Immature natural killer cell (primary cell): ENCODE measurements around the gene PSMD9. TPM values are rescaled to one million over a fixed set of nuclear protein-coding genes. Genes with fewer than 3 reads are reported as not detected.
"Not testable (repeated sequence)": the region's sequence is repeated elsewhere in the genome, so short reads cannot be mapped to it uniquely, and the experiment has no call there.

Experiments
- DNase-seq, 3 donors: peaks; one replicate each; pipeline ENCODE4 v3.0.0; 2022; ENCODE audit warnings: mixed read lengths in 1 of 3
- H3K27ac Mint-ChIP-seq, 6 donors: one replicate each; pipeline ENCODE4 v1.8.0; 2020; ENCODE audit warnings: mixed read lengths in 6 of 6, mild to moderate bottlenecking in 5 of 6, inconsistent platforms in 4 of 6, moderate library complexity in 3 of 6
- H3K27me3 Mint-ChIP-seq, 3 donors: one replicate each; pipeline ENCODE4 v1.8.0; 2020 to 2021; ENCODE audit warnings: low read depth in 3 of 3, mild to moderate bottlenecking in 3 of 3, mixed read lengths in 3 of 3, moderate library complexity in 3 of 3, inconsistent platforms in 1 of 3
- H3K36me3 Mint-ChIP-seq, 3 donors: one replicate each; pipeline ENCODE4 v1.8.0; 2020; ENCODE audit warnings: mixed read lengths in 3 of 3, inconsistent platforms in 2 of 3, mild to moderate bottlenecking in 2 of 3
- H3K4me1 Mint-ChIP-seq, 2 donors: one replicate each; pipeline ENCODE4 v1.8.0; 2020; ENCODE audit warnings: inconsistent platforms in 2 of 2, mild to moderate bottlenecking in 2 of 2, mixed read lengths in 2 of 2, moderate library complexity in 1 of 2
- H3K4me3 Mint-ChIP-seq, 5 donors: one replicate each; pipeline ENCODE4 v1.8.0; 2020; ENCODE audit warnings: mild to moderate bottlenecking in 5 of 5, mixed read lengths in 5 of 5, inconsistent platforms in 3 of 5, moderate library complexity in 3 of 5
- H3K9me3 Mint-ChIP-seq, 6 donors: one replicate each; pipeline ENCODE4 v1.8.0; 2020; ENCODE audit warnings: mild to moderate bottlenecking in 6 of 6, mixed read lengths in 6 of 6, inconsistent platforms in 4 of 6, moderate library complexity in 3 of 6
- polyA plus RNA-seq, 3 donors: library from polyadenylated mRNA; unstranded; fragments of 300-500 nt; fragmentation: Illumina TruSeq; gene quantifications; one replicate each; pipeline ENCODE4 v1.2.3, GENCODE V29; 2021

PSMD9 gene
- polyA plus RNA-seq, 3 donors from 2014 or later, result 92.9 to 120 (median 98.2) TPM

DNA sequence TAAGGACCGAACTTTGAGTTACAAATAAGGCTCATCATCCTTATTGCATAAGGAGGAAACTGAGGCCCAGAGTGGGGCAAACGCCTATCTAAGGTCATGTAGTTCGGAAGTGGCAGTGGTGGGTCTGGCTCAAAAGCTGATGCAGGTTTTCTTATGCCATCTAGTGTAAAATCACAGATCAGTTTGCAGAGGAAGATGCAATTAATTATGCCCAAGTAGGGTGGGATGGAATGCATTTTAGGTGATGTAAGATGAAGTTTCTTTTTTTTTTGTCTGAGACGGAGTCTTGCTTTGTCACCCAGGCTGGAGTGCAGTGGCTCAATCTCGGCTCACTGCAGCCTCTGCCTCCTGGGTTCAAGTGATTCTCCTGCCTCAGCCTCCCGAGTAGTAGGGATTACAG lies 1.1 kb downstream of the PSMD9 start:
- Mint-ChIP-seq H3K4me3 (peak overlapping the region; percentile 98 to 100 (median 98)), H3K27ac (peak overlapping the region; percentile 91 to 99 (median 98)), H3K4me1 (peaks cover 34 to 57% of the 10 kb centered on the region in 2 donors), H3K27me3 (peaks cover 0 to 17% (median 2%) of the 10 kb centered on the region in 3 donors)
- H3K36me3 Mint-ChIP-seq, H3K9me3 Mint-ChIP-seq, DNase-seq: not testable (repeated sequence)

DNA sequence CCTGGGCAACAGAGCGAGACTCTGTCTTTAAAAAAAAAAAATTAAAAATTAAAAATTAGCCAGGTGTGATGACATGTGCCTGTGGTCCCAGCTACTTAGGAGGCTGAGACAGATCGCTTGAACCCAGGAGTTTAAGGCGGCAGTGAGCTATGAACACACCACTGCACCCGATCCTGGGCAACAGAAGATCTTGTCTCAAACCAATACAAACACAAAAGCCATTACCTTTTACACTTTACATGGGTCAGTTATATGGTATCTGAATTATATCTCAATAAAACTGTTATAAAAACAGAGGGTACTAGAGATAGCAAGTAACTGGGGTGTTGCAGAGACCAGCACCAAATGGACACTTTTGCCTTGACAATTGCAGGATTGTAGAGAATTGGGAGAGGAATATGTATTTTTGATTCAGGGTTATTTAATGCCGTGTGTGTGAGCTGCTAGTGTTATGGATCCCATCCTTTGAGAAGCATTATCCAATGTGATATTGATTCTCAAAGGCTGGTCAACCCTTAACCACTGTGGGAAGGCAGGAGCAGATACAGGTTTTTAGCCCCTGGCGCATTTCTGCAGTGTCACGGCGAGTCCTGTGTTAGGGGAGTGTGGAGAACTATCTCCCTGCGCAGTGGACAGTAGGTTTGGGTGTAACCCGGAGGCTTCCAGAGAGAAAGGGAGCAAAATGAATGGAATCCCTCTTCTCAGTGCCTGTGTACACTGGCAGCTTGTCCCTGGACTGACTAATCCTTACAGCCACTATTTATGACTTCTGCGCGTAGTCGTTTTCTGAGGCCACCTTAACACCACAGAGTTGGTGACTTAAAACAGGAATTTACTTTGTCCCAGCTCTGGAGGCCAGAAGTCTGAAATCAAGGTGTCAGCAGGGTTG lies 4.3 kb downstream of the PSMD9 start:
- Mint-ChIP-seq H3K27ac (peak overlapping the region in 2 of 6 donors; percentile 8 to 9), H3K9me3 (no peaks in the 10 kb centered on the region), H3K4me3 (no peak overlapping the region), H3K4me1 (peaks cover 33 to 56% of the 10 kb centered on the region in 2 donors), H3K27me3 (peaks cover 0 to 14% (median 2%) of the 10 kb centered on the region in 3 donors), H3K36me3 (peaks cover 0 to 14% (median 4%) of the 10 kb centered on the region in 3 donors)
- DNase-seq, result no peak

DNA sequence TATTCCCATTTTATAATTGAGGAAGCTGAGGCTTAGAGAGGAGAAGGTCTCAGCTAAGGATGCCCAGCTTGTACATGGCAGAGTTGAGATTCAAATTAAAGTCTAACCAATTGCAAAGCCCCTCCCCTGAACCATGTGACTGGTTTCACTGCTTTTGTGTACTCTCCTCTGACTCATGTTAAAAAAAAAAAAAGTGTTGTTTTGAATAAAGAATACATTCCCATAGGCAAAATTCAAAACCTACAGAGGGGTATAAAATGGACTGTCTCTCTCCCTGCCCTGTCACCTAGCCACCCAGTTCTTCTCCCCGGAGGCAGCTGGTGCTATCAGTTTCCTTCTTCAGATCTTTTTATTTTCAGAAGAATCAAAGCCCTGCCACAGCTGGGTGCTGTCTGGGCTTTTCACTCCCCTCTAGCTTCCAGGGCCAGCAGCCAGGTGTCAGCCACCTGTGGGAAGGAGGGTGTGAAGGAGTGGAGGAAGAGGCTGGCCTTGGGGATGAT lies 5.4 kb downstream of the PSMD9 start:
- H3K9me3 Mint-ChIP-seq, result no peaks in the 10 kb centered on the region
- no peak for DNase-seq
- peak overlapping the region in 4 of 6 donors; percentile 34 to 60 (median 52) for H3K27ac Mint-ChIP-seq
- H3K36me3 Mint-ChIP-seq, result peaks cover 0 to 14% (median 4%) of the 10 kb centered on the region in 3 donors
- peaks cover 22 to 45% of the 10 kb centered on the region in 2 donors for H3K4me1 Mint-ChIP-seq
- H3K4me3 Mint-ChIP-seq, result no peak overlapping the region
- peaks cover 0 to 5% (median 0%) of the 10 kb centered on the region in 3 donors for H3K27me3 Mint-ChIP-seq

DNA sequence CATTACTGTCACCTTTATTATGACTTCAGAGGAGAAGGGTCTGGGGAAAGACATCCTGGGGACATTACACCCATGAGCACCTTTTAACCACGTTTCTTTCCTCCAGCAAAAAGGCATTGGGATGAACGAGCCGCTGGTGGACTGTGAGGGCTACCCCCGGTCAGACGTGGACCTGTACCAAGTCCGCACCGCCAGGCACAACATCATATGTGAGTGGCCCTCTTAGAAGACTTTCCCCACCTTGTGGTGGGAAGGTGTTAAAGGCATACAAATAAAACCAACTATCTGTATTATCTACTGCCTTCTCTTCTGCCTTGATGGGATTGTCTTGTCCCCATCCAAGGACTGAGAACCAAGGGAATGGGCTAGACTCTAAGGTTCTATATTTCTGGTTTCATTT lies 6.0 kb downstream of the PSMD9 start:
- no peak overlapping the region for H3K27ac Mint-ChIP-seq
- peaks cover 0 to 3% (median 0%) of the 10 kb centered on the region in 3 donors for H3K27me3 Mint-ChIP-seq
- H3K9me3 Mint-ChIP-seq, result no peaks in the 10 kb centered on the region
- DNase-seq, result no peak
- no peak overlapping the region for H3K4me3 Mint-ChIP-seq
- peaks cover 15 to 39% of the 10 kb centered on the region in 2 donors for H3K4me1 Mint-ChIP-seq
- H3K36me3 Mint-ChIP-seq, result peaks cover 0 to 14% (median 4%) of the 10 kb centered on the region in 3 donors

DNA sequence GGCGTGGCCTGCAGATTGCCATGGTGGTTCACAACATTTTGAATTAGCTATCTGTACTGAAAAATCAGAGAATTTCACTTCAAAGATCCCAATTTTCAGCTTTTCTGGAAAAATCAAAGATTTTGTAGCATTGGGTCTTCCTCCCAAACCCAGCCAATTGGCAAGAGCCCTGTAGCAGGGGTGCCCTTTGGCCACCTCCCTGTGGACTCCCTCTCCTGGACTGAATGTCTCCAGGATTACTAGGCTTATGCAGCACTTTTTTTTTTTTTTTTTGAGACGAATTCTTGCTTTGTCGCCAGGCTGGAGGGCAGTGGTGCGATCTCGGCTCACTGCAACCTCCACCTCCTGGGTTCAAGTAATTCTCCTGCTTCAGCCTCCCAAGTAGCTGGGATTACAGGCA lies 9.7 kb downstream of the PSMD9 start:
- Mint-ChIP-seq H3K4me1 (peaks cover 6 to 15% of the 10 kb centered on the region in 2 donors), H3K4me3 (no peak overlapping the region), H3K36me3 (peaks cover 10 to 33% (median 12%) of the 10 kb centered on the region in 3 donors), H3K9me3 (no peaks in the 10 kb centered on the region), H3K27me3 (peaks cover 0 to 5% (median 4%) of the 10 kb centered on the region in 3 donors), H3K27ac (no peak overlapping the region)
- DNase-seq, result no peak

DNA sequence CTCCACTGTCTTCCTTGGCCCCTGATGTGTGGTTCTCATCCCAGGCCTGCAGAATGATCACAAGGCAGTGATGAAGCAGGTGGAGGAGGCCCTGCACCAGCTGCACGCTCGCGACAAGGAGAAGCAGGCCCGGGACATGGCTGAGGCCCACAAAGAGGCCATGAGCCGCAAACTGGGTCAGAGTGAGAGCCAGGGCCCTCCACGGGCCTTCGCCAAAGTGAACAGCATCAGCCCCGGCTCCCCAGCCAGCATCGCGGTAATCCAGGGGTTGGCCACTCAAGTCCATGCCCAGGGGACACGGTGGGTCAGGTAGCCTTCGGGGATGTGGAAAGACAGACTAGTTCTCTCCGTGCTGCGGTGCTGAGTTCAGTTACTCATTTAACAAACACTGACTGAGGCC lies 11.0 kb downstream of the PSMD9 start:
- Mint-ChIP-seq H3K27me3 (peaks cover 0 to 5% (median 4%) of the 10 kb centered on the region in 3 donors), H3K4me3 (no peak overlapping the region), H3K9me3 (no peaks in the 10 kb centered on the region), H3K27ac (no peak overlapping the region), H3K36me3 (peaks cover 12 to 34% (median 15%) of the 10 kb centered on the region in 3 donors), H3K4me1 (peaks cover 2% of the 10 kb centered on the region in 2 donors)
- no peak for DNase-seq

DNA sequence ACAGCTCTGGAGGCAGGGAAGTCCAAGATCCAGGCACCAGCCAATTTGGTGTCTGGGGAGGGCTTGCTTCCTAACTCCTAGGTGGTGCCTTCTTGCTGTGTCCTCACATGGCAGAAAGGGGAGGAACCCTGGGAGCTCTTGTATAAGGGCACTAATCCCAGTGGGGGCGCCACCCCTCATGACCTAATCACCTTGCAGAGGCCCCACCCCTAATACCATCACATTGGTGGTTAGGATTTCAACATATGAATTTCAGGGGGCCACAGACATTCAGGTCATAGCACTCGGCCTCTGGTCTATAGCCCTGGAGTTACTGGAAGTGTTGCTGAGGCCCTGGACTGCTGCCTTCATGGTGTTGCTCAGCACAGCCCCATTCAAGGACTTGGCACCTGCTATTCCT lies 14.6 kb downstream of the PSMD9 start:
- Mint-ChIP-seq H3K27me3 (peaks cover 0 to 4% (median 2%) of the 10 kb centered on the region in 3 donors), H3K27ac (no peak overlapping the region), H3K9me3 (no peaks in the 10 kb centered on the region), H3K36me3 (peaks cover 16 to 38% (median 23%) of the 10 kb centered on the region in 3 donors), H3K4me1 (no peaks in the 10 kb centered on the region), H3K4me3 (no peak overlapping the region)
- DNase-seq, result no peak

DNA sequence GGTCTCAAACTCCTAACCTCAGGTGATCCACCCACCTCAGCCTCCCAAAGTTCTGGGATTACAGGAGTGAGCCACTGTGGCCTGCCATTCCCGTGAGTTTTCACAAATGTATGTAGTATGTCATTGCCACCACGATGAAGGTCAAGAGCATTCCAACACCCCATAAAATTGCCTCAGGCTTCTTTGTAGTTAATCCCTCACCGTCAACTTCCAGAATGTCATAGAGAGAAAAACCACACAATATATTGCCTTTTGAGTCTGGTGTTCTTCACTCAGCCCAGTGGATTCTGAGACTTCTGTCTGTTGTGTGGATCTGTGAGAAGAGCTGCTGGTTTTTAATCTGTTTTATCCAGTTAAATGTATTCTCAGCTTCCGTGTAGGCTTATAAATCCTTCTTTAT lies 17.2 kb downstream of the PSMD9 start:
- no peak overlapping the region for H3K4me3 Mint-ChIP-seq
- no peaks in the 10 kb centered on the region for H3K9me3 Mint-ChIP-seq
- DNase-seq, result no peak
- no peak overlapping the region for H3K27ac Mint-ChIP-seq
- H3K36me3 Mint-ChIP-seq, result peaks cover 19 to 48% (median 23%) of the 10 kb centered on the region in 3 donors
- H3K27me3 Mint-ChIP-seq, result peaks cover 0 to 2% (median 2%) of the 10 kb centered on the region in 3 donors
- H3K4me1 Mint-ChIP-seq, result peaks cover 0 to 5% of the 10 kb centered on the region in 2 donors

DNA sequence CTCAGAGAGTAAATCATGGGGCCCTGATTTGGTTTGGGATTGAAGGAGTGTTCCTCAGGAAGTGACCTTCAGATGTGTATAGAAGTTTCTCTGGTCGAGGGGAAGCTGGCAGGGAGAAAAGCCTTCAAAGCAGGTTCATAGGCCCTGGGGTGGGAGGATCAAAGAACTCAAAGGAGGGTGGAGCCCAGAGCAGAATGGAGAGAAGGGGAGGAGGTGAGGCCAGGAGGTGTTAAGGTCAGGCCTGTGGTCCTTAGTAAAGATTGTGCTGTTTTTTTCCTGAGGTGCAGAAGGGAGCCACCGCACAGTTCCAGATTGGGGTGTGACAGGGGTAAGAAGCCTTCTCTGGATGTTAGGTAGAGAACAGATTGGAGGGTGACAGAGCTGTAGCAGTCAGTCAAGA lies 20.1 kb downstream of the PSMD9 start:
- peaks cover 0 to 5% of the 10 kb centered on the region in 2 donors for H3K4me1 Mint-ChIP-seq
- peak overlapping the region in 4 of 6 donors; percentile 11 to 77 (median 54) for H3K27ac Mint-ChIP-seq
- H3K27me3 Mint-ChIP-seq, result no peaks in the 10 kb centered on the region
- no peak overlapping the region for H3K4me3 Mint-ChIP-seq
- no peaks in the 10 kb centered on the region for H3K9me3 Mint-ChIP-seq
- H3K36me3 Mint-ChIP-seq, result peaks cover 11 to 31% (median 16%) of the 10 kb centered on the region in 3 donors
- DNase-seq, result no peak

DNA sequence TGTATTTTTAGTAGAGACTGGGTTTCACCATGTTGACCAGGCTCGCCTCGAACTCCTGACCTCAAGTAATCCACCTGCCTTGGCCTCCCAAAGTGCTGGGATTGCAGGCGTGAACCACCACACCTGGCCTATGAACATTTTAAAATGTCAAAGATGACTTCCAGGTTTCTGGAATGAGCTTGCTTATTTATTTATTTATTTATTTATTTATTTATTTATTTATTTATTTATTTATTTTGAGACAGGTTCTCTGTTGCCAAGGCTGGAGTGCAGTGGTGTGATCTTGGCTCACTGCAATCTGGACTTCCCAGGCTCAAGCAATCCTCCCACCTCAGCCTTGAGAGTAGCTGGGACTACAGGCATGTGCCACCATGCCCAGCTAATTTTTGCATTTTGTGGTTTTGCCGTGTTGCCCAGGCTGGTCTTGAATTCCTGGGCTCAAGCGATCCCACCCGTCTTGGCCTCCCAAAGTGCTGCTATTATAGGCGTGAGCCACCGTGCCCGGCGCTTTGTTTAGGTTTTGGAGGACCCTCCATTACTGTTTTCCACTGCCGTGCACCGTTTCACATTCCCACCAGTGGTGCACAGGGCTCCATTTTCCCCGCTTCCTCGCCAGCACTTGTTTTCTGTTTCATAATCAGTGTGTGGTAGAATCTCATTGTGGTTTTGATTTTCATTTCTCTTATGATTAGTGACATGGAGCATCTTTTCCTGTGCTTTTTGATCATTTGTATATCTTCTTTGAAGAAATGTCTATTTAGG lies 23.4 kb downstream of the PSMD9 start:
- Mint-ChIP-seq H3K4me1 (peaks cover 0 to 5% of the 10 kb centered on the region in 2 donors), H3K27ac (peak overlapping the region in 2 of 6 donors; percentile 62 to 75), H3K27me3 (no peaks in the 10 kb centered on the region), H3K9me3 (no peaks in the 10 kb centered on the region), H3K36me3 (peaks cover 8 to 27% (median 13%) of the 10 kb centered on the region in 3 donors), H3K4me3 (no peak overlapping the region)
- DNase-seq, result no peak

DNA sequence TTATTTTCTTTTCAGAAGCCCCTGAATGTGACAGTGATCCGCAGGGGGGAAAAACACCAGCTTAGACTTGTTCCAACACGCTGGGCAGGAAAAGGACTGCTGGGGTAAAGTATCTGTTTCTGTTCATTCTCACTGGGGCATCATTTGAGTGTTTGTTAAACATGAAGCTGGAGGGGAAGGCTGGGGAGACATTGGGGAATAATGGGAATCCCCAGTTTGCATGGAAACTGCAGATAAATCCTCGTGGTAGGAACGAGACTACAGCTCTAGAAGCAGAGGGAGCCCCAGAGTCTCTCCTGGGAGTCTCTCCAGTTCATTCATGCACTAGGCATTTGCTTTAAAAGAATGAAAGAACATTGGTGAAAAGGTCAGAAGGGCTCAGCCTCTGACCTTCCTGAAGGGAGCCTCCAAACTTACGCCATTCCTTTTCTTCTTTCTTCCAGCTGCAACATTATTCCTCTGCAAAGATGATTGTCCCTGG lies 27.3 kb downstream of the PSMD9 start:
- Mint-ChIP-seq H3K4me3 (no peak overlapping the region), H3K9me3 (no peaks in the 10 kb centered on the region), H3K4me1 (peaks cover 9 to 10% of the 10 kb centered on the region in 2 donors), H3K27ac (peak overlapping the region; percentile 50 to 93 (median 70)), H3K27me3 (peaks cover 4 to 9% (median 5%) of the 10 kb centered on the region in 3 donors), H3K36me3 (peaks cover 3 to 11% (median 5%) of the 10 kb centered on the region in 3 donors)
- no peak for DNase-seq

DNA sequence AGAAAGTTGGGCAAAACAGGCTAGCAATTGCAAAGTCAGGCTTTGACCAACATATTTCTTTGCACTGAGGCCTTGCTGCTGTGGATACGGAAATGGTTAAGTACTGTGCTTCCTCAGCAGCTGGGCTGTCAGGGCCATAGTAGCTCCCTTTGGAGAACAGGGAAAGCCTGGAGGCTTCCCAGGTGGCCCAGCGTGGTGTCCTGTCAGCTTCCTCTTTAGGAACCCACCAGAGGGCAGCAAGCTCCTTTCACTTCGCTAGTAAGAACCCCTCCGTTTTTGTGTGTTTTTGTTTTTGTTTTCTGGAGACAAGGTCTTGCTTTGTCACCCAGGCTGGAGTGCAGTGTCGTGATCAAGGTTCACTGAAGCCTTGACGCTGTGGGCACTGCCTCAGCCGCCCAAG lies 28.1 kb downstream of the PSMD9 start:
- Mint-ChIP-seq H3K27me3 (peaks cover 4 to 9% (median 5%) of the 10 kb centered on the region in 3 donors), H3K4me1 (peaks cover 9 to 10% of the 10 kb centered on the region in 2 donors), H3K27ac (peak overlapping the region; percentile 85 to 97 (median 94)), H3K9me3 (no peaks in the 10 kb centered on the region), H3K36me3 (peaks cover 4 to 11% (median 7%) of the 10 kb centered on the region in 3 donors), H3K4me3 (no peak overlapping the region)
- DNase-seq, result no peak

DNA sequence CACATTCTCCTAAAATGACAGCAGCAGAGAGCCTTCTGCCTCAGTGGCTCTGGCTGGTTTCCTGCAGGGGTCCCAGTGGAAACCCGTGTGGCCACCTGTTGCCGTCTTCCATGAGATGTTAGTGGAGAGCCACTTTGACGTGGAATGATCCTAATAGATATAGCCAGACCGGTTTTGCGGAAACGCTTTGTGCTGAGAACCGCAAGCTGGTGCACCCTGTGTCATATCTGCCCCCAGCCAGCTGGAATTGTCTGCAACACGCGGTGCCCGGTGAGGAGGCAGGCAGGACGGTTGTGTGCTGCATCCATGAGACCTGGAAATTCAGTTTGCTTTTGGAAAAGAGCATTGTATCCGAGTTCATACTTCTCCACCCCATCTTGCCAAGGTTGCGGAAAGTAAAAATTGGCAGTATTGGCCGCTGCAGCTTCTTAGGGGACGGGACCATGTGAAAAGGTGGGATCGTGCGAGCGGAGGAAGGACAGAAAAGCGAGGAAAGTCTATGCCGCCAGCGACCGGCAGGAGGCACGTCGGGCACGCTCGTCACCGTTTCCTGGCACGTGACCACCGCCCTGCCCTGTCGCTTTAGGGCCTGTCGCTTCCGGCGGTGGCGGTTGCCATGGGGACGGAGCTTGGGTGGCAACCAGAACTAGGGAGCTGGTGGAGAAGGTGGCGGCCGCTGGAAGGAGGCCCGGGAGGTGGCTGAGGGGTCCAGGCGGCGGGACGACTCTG lies 29.5 kb downstream of the PSMD9 start, which contains the start of gene CFAP251:
Gene CFAP251 (plus strand): TSS at position 643 of the 729 bp plus-strand sequence. CDS start 2,714 bp downstream, outside the sequence.
- no peaks in the 10 kb centered on the region for H3K9me3 Mint-ChIP-seq
- DNase-seq, result peak; percentile 94 to 96 (median 95)

More for the DNA sequence above, 29.5 kb downstream of the PSMD9 start, which contains the start of gene CFAP251:
- peaks cover 0 to 11% (median 7%) of the 10 kb centered on the region in 3 donors for H3K36me3 Mint-ChIP-seq
- H3K4me1 Mint-ChIP-seq, result peaks cover 9 to 10% of the 10 kb centered on the region in 2 donors
- peak within 1 kb of the TSS; percentile 91 to 97 (median 94) for H3K27ac Mint-ChIP-seq
- peak within 1 kb of the TSS; percentile 84 to 94 (median 88) for H3K4me3 Mint-ChIP-seq
- H3K27me3 Mint-ChIP-seq, result peaks cover 5 to 9% (median 5%) of the 10 kb centered on the region in 3 donors
